GM19351 (cell line): ENCODE data around the gene PODNL1.
"Not testable (repeated sequence)": the region's sequence is repeated elsewhere in the genome, so short reads cannot be mapped to it uniquely, and the experiment has no call there.

Source experiments
- ATAC-seq: cut with Tn5 transposase; IDR thresholded peaks from one replicate; pipeline ENCODE4 v1.9.1; 2021; ENCODE audit warnings: mild to moderate bottlenecking, moderate library complexity; ENCODE audit not compliant: unreplicated experiment

The PODNL1 gene

GRCh38 chr19:13973479-13973878, 35.3 kb upstream of the PODNL1 start:
- not testable (repeated sequence) for ATAC-seq

- ATAC-seq = no peak
These were observed 34.3 kb upstream of the PODNL1 start for GRCh38 chr19:13972368-13973155.

GRCh38 chr19:13971868-13972267, 33.7 kb upstream of the PODNL1 start:
- ATAC-seq = not testable (repeated sequence)

- ATAC-seq = no peak
These were observed 31.7 kb upstream of the PODNL1 start for GRCh38 chr19:13969897-13970296.

- no peak for ATAC-seq
These were observed 30.8 kb upstream of the PODNL1 start for GRCh38 chr19:13968999-13969398.

GRCh38 chr19:13968383-13968935, 30.2 kb upstream of the PODNL1 start:
- ATAC-seq = no peak

- not testable (repeated sequence) for ATAC-seq
These were observed 29.0 kb upstream of the PODNL1 start for GRCh38 chr19:13967206-13967605.

GRCh38 chr19:13966684-13967128, 28.5 kb upstream of the PODNL1 start:
- ATAC-seq = no peak

GRCh38 chr19:13965926-13966683, 27.9 kb upstream of the PODNL1 start:
- ATAC-seq = no peak

GRCh38 chr19:13965377-13965896, 27.2 kb upstream of the PODNL1 start:
- no peak for ATAC-seq

- ATAC-seq = no peak
These were observed 26.6 kb upstream of the PODNL1 start for GRCh38 chr19:13964776-13965175.

GRCh38 chr19:13963603-13964105, 25.4 kb upstream of the PODNL1 start:
- no peak for ATAC-seq

- no peak for ATAC-seq
These were observed 24.7 kb upstream of the PODNL1 start for GRCh38 chr19:13962699-13963602.

GRCh38 chr19:13961826-13962698, 23.8 kb upstream of the PODNL1 start:
- no peak for ATAC-seq

- ATAC-seq = no peak
These were observed 22.9 kb upstream of the PODNL1 start for GRCh38 chr19:13960863-13961784.

- ATAC-seq = no peak
These were observed 22.0 kb upstream of the PODNL1 start for GRCh38 chr19:13959962-13960862.
